GM11168 (cell line): ENCODE results near the gene FOXG1.

Experiments
- in situ Hi-C: fragments of 300-500 bp; cut with MboI; formaldehyde crosslinking; loops from one replicate; pipeline ENCODE4 v1.12.0; 2022; ENCODE audit warnings: low sequenced_read_pairs; ENCODE audit not compliant: unreplicated experiment

FOXG1 gene

DNA sequence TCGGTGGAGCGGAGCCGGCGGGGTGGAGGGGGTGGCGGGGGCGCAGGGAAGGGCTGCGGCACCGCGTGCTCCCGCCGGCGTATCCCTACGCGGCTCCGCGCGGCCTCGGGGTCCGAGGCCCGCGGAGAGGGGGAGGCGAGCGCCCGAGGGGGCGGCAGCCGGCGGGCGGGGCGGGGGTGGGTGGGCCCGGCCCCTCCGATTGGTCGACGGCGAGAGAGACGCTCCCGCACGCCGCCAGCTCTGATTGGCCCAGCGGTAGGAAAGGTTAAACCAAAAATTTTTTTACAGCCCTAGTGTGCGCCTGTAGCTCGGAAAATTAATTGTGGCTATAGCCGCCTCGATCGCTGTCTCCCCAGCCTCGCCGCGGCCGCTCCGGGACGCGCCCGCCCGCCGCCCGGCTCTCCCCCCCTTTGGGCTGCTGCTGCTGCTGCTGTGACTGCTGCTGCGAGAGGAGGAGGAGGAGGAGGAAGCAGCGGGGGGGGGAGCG, at the start of gene FOXG1:
Gene FOXG1 (plus strand): TSS at position 319 of the 487 bp plus-strand sequence. CDS start 493 bp downstream, outside the sequence.
- in situ Hi-C loops, result loop anchor here (25.0 kb wide), 2 partner anchors 446 to 771 kb away; no protein-coding TSS in a partner anchor

GRCh38 chr14:28719130-28719529, 47.5 kb upstream of the FOXG1 start:
- in situ Hi-C loops, result no loop called here

GRCh38 chr14:28731358-28731757, 35.2 kb upstream of the FOXG1 start:
- in situ Hi-C loops, result no loop called here

DNA sequence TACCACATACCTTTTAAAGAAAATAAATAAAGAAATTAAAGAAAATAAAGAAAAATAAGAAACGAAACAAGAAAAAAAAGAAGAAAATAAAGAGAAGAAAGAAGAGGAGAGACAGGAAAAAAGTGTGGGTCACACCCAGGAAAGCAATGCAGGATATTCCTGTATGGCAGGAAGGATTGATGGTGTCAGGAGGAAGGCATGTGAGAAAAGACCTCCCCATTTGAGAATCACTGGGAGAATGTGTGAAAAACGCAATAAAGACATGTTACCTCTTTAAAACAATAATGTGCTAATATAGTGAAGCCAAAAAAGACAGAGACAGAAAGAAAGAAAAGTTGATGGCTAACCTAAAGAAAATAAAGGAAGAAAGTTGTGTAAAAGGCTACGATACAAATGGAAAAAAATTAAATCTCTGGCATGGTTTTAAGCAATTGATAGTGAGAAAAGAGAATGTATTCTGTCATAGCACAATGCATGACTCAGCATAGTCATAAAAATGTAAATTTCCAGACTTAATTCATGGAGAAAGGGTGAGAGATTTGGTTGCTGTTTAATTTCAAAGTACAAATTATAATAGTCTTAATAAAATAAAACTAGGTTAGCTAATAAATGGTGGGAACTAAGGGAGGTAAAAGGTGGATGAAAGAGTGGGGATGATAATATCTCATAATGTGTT, 24.3 kb upstream of the FOXG1 start:
- in situ Hi-C loops, result no loop called here

DNA sequence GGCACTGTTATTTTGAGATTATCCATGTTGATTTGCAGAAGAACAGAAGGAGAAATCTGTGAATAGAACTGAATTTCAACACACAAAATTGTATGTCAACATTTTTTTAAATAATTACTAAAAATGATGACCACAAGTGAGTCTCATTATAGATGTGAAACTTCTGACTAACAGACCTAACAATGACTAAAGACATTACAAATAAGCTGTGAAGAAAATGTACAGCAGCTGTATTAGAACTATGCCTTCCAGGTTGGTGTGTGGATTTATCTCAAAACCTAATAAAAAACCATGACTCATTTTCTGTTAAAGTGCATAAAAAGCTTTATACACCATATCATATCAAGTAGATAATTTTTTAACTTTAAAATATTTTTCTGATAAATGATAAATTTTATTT, 22.5 kb upstream of the FOXG1 start:
- in situ Hi-C loops, result no loop called here

DNA sequence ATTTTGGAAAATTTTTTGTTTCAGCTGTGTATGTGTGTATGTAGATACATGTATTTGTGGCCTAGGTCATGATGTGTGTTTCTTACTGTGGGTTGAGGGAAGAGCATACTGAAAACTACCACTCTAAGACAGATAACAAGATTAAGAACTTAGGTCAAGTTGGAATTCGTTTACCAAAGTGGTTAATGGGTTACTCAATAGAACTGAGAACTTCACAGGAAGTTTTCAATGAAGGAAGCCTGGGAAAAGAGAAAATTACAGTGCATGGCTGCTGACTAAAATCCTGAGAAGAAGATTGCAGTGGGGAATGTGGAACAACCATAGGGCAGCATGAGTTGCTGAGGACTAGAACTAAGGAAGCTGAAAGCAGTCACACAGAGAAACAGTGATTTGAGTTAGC, 21.4 kb upstream of the FOXG1 start:
- in situ Hi-C loops, result no loop called here

DNA sequence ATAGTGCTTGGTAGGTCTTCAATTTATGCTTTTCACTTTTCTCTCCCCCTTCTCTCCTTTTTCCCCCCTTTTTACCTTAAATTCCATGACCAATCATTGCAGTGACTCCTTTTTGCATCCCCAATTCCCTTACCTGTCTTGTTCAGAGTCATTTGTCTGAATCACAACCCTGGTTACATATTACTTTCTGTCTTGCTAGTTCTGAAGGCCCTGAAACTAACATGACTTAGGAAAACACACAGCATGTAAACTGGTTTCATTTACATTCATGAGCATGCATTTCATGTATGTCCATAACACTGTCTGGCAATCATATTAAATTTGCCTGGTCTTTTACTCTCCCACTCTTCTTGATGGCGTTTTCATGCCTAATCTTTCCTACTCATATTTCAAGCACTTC, 20.3 kb upstream of the FOXG1 start:
- in situ Hi-C loops, result no loop called here

DNA sequence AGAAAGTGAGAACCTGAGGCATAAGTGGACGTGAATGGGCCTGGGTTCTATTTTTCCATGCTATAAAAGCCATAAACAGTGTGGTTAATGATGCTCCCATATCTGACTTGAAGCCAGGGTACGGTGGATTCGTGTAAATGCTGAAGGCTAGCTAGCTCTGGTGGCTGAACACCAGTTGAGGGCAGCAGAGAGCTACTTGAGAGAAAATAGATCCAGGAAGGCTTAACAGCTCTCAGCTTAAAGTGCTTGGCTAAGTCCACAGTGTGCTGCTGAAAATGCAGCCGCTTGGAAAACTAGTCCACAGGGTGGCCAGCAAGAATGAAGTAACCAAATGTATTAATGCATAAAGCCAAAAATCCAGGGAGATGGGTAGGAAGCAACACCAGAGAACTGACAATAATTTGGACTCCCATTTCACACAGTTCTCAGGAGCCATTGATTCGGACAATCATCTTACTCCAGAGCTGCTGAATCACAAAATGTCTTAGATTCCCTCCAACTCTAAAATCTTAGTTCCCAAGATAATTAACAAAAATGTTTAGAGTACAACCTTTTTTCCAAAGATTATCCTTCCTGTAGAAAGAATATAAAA, 15.0 kb upstream of the FOXG1 start:
- in situ Hi-C loops, result loop anchor here (25.0 kb wide), 2 partner anchors 461 to 786 kb away; no protein-coding TSS in a partner anchor

DNA sequence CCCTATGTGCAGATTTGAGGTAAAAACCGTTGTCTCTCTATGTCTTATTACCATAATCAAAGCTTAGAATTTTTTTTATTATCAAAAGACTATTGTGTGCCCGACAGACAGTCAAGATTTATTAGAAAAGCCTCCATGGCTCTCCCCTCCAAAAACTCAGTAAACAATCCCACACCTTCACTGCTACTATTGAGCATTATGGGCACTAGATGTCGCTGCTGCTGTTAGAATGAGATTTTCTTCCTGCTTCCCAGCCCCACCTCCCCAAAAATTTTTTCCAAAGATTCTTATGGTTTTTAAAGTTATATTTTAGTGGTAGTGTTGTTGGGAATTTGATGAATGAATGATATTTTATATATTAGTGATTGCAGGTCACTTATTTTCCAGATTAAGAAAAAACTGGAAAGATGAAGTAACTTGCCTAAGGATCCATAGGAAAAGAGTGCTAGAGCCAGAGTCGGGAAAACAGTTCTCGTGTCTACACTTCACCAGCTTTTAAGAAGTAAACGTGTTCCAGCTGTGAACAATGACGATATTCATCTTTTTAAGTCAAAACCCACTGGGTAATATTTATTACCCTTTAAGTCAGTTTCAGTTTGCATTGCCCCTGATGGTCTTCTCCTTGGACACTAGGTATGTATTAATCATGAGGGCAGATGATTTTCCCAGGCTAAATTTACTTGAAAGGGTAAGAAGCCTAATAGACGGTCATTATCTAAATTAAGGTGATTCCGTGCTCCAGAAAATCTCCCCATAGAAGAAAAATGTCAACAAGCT, 12.2 kb upstream of the FOXG1 start:
- in situ Hi-C loops, result loop anchor here (25.0 kb wide), 2 partner anchors 458 to 783 kb away; no protein-coding TSS in a partner anchor

- in situ Hi-C loops, result loop anchor here (25.0 kb wide), 2 partner anchors 457 to 782 kb away; no protein-coding TSS in a partner anchor
These were observed 11.3 kb upstream of the FOXG1 start for GRCh38 chr14:28755198-28755815.

GRCh38 chr14:28755884-28756268, 10.7 kb upstream of the FOXG1 start:
- in situ Hi-C loops, result loop anchor here (25.0 kb wide), 2 partner anchors 456 to 781 kb away; no protein-coding TSS in a partner anchor

DNA sequence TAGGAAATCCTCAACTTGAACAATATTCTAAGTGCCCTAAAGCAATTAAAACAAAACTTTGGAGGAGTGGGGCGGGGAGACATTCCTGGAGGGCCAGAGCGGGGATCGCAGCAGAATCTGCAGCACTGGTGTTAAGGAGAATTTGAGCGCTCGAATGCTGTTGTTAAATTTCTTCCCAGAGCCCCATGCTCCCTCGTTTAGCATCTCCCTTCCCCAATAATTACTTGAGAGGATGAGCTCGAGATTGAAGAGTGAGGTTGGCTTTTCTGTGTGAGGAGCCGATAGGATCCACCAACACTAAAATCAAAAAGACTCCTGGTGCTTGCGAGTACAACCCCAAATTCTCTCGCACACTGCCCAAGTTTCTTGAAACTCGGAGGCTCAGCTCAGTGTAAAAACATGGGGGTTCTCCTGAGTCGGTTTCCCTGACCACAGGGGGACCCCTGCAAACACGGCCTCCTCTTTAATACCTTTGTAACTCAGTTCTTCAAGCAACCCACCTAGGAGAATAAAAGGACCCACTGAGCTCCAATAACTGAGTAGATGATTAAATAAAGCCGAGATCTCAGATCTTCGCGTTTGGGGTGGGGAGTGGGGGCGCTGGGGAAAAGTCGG, 10.2 kb upstream of the FOXG1 start:
- in situ Hi-C loops, result loop anchor here (25.0 kb wide), 2 partner anchors 456 to 781 kb away; no protein-coding TSS in a partner anchor

DNA sequence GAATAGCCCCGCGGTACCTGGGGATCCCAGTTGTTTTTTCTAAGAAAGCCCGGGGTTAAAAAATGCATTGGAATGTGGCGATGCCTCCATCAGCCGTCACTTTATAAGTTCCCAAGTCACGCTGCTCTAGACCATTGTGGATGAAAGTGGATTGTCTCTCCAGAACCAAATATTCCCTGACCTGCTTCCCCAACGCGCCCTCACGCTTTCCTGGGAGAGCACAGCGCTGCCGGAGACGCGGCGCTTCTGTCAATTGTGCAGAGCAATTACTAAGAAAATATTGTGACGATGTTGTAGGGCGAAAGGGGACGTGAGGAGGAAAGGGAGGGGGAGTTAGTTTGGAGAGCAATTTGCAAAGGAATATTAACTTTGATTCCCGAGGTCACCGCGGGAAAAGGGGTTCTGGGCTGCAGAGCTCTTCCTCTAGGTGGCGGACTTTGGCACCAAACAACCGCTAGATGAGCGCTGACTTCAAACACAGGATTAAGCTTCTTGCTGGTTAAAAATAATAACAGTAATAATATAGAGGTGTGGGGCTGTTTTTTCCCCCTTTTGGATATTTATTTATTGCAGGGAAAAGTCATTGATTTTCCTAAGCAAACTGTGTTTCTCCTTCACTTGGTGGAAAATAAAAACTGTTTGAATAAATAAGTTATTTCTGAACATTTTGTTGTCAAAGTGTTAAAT, 9.6 kb upstream of the FOXG1 start:
- in situ Hi-C loops, result loop anchor here (25.0 kb wide), 2 partner anchors 455 to 780 kb away; no protein-coding TSS in a partner anchor

- in situ Hi-C loops, result loop anchor here (25.0 kb wide), 2 partner anchors 455 to 780 kb away; no protein-coding TSS in a partner anchor
These were observed 8.8 kb upstream of the FOXG1 start for GRCh38 chr14:28757786-28758185.

GRCh38 chr14:28758253-28758884, 8.2 kb upstream of the FOXG1 start:
- in situ Hi-C loops, result loop anchor here (25.0 kb wide), 2 partner anchors 454 to 779 kb away; no protein-coding TSS in a partner anchor

- in situ Hi-C loops, result loop anchor here (25.0 kb wide), 2 partner anchors 453 to 778 kb away; no protein-coding TSS in a partner anchor
These were observed 7.5 kb upstream of the FOXG1 start for GRCh38 chr14:28758885-28759652.

DNA sequence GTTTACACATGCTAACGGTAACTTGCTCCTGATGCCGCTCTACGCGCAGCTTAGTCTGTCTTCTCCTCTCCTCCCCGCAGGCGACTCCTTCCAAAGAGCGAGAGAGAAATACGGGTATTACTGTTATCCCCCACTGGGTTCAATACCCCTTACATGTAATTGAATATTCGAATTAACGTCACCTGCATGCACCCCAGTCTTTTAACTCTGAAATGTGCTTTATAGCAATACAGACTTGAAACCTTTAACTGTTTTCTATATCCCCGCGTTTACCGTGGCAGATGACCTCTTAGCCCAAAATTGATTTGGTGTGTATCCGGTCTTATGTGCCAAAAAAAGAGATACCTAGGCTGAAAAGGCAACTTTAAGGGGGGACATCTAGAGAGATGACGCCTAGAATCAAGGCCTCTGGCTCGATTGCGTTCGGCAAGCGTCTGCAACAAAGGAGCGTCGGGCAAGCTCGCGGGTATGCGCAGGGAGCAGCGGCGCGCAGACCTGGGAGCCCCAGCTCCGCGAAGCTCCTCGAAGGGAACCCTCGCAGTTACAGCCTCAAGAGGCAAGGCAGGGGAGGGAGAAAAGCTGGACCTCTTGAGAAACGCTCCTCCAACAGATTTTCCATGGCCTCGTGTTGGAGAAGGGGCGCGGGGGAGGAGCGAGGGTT, 6.8 kb upstream of the FOXG1 start:
- in situ Hi-C loops, result loop anchor here (25.0 kb wide), 2 partner anchors 453 to 778 kb away; no protein-coding TSS in a partner anchor
